GM21367 (cell line): Measurements from ENCODE around the gene GHITM.
A peak's percentile ranks its signal among the peaks of the same experiment; 100 is the strongest.
"Not testable (repeated sequence)": the region's sequence is repeated elsewhere in the genome, so short reads cannot be mapped to it uniquely, and the experiment has no call there.

Source experiments
- ATAC-seq: cut with Tn5 transposase; IDR thresholded peaks from one replicate; pipeline ENCODE4 v1.9.1; 2021; ENCODE audit not compliant: unreplicated experiment

GHITM gene

DNA sequence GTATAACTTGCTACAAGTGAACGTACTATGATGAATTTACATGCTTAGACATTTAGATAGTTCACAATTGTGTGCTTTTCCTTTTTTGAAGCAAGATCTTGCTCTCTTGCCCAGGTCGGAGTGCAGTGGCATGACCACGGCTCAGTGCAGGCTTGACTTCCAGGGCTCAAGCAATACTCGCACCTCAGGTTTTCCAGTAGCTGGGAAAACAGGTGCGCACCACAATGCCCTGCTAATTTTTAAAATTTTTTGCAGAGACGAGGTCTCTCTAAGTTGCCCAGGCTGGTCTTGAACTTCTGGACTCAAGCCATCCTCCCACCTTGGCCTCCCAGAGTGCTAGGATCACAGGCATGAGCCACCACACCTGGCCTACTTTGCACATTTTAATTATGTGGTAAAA is 36.1 kb downstream of the GHITM start:
- no peak for ATAC-seq

DNA sequence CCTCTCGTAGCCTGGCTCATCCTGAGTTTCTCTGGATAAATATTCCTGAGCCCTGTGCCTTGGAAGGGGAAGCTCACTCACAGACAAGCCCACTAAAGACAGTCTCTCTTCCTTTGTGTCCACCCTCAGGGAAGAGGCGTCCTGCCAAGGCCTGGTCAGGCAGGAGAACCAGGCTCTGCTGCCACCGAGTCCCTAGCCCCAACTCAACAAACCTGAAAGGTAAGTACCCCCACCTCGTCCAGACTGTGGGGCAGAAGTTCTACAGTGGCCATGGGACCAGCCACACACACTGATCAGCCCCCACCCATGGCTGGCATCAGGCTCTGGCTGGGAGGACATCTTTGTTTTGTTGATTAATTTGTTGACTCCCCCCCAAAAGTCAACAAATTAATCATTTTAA is 37.0 kb downstream of the GHITM start:
- no peak for ATAC-seq

DNA sequence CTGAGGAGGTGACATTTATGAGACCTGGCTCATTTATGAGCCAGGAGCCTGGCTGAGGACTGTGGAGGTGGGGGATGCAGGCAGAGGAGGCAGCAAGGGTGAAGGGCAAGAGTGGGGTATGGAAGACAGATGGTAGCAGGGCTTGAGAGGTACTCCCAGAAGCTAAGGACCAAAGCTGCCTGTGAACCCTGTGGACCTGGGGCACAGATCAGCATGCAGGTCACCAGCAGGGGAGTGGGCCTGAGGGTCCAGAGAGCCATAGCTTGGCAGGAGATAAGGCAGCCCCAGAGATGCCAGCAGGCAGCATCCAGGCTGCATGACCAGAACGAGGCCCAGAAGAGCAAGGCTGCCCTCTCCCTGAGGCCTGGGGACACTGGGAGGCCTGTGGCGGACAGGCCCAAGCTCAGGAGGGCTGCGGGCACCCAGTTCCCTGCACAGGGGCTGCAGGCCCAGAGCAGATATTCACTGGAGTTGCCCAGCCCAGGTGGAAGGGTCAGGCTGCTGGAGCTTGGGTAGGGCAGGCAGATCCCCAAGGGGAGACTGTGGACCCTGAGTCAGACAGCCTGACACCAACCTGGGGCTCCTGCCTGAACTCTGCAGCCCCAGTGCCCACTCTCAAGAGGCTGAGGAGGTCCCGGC is 37.6 kb downstream of the GHITM start:
- ATAC-seq, result no peak

DNA sequence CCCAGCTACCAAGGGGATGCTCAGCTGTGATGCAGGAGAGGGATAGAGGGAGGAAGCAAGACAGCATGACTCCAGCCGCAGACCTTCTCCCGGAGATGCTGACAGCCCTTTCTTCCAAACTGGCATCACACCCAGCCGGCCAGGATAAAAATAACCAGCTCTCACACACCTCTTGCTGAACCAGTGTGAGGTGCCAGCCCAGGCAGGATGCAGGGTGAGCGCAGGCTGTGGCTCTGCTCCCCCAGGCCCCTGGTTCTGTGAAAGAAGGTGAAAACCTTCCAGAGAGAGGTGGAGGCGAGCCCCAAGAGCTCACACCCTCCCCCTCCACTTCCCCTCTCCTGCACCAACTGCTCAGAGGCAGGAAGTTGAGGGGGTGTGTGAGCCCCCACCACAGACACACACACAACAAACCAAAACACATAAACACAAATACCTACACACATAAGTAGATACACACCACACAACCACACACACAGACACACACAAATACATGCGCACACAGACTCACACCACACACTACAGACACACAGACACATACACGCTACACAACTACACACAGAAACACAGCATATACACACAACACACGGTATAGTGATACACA is 38.3 kb downstream of the GHITM start:
- peak; percentile 42 for ATAC-seq

DNA sequence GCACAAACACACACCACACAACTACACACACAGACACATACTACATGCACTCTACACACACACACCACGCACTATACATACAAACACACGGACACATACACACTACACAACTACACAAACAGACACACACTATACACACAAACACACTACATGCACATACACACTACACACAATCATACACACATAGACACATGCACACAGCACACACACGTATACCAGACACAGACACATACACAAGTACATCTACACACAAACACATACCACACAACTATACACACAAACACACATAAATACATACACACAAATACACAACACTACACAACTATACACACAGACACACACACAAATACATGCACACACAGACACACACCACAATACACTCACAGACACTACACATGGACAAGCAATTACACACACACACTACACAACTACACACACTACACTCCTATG is 38.9 kb downstream of the GHITM start:
- no peak for ATAC-seq

DNA sequence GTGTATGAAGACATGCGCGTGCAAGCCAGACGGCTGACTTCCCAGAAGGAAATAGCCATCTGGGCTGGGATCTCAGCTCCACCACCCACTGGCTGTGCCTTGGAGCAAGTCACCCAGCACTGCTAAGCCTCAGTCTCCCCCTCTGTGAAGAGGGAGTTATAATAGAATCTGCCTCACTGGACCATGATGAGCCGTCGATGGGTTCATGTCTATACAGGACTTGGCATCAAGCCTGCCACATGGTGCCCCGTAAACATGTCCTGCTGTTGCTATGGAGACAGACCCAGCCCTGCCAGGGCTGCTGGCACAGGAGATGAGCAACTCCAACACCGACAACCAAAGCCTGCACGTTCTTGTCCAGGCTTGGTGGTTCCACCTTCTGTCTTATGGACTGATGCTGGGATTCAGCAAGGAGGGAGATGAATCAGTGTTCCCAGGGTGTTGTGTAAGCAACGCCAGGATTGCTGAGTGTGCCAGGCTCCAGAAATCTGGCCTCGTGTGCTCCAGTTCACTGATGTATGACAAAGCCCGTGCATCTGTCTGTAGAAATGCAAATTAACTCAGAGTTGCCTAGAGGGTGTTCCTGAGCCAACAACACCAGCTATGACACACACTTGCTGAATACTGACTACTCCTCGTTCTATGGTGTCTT is 39.9 kb downstream of the GHITM start:
- peak; percentile 92 for ATAC-seq

DNA sequence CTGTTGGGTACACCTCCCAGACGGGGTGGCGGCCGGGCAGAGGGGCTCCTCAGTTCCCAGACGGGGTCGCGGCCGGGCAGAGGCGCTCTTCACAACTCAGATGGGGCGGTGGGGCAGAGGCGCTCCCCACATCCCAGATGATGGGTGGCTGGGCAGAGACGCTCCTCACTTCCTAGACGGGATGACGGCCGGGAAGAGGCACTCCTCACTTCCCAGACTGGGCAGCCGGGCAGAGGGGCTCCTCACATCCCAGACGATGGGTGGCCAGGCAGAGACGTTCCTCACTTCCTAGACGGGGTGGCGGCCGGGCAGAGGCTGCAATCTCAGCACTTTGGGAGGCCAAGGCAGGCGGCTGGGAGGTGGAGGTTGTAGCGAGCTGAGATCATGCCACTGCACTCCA is 41.1 kb downstream of the GHITM start:
- not testable (repeated sequence) for ATAC-seq

DNA sequence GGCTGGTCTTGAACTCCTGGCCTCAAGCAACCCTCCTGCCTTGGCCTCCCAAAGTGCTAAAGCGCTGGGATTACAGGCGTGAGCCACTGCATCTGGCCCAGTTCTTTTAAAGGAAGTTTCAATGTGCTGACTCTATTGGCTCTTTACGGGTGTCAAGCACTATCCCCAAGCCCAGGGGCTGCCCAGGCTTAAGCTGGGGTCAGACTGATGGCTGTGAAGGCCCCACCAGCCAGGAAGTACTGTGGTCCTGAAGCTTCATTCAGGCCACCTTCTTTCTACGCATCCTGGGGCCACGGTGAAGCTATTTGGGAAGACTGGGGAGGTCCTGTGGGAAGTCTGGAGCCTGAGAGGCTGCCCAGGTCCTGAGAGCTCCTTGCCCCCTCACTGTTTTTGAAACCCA is 42.3 kb downstream of the GHITM start:
- no peak for ATAC-seq

DNA sequence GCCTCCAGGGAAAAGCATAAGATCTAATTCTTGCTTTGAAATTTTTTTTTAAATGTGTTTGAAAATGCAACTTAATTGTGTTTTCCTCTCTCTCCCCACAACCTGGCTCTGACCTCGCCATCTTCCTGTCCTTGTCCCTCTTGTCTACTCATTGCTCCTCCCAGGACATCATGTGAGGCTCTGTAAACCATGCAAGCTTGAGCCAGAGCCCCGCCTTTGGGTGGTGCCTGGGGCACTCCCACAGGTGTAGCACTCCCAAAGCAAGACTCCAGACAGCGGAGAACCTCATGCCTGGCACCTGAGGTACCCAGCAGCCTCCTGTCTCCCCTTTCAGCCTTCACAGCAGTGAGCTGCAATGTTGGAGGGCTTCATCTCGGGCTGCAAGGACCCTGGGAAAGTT is 45.2 kb downstream of the GHITM start:
- ATAC-seq, result no peak

DNA sequence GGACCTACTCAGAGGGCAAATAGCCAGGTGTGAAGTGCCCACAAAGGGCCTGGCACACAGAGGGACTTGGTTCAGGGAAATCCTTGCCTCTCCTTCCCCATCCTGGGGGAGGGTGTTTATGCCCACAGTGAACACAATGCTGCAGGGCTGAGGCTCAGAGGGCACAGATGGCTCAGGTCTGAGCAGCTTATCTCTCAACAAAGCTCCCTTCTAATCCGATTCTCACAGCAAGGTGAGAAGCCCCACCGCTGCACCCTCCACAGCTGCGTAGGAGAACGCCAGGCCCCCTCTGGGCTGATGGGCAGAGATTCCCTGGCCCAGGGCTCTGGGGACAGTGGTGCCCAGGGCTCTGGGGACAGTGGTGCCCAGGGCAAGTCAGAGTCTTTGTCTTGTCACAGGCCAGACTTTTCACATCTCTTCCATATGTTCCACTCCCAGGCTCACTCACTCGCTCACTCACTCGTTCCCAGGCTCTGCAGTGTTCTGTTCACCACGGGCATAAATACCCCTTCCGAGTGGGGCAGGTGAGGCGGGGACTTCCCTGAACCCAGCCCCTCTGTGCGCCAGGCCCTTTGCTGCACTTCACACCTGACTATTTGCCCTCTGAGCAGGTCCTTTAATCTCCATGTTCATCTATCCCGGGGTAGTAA is 46.3 kb downstream of the GHITM start:
- no peak for ATAC-seq

DNA sequence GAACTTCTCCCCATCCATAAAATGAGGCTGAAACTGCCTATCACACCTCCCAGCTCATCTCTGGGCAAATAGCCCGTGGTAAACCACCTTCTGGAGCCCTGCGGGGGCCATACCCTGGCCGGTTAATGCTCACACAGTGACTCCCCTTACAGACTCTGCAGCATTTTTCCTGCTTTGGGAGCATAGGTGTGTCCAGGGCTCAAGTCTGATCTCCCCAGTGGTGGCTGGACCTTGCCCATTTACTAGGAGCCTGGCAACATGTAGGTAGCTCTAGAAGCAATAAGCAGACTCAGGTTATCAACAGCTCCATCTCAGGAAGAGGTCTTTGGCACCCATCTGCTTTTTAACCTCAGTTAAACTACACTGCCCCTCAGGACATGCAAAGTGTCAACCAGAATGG is 49.5 kb downstream of the GHITM start:
- ATAC-seq, result no peak

DNA sequence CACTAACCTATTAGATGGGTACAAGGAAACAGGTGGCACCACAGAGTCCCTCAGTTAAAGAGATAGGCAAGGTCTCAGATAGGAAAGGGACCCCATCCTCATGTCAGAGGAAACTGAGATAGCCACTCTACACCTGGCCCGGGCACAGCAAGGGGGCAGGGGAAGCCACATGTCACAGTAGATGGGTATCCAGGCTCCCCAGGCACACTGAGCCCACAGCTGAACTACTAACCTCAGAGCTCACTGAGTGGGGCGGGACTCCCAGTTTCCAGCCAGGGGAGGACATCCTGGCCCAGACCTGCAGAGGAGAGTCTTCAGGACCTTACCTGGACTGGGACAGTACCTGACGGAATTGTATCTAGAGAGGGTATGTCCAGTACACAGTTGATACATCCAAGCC is 51.3 kb downstream of the GHITM start:
- no peak for ATAC-seq

DNA sequence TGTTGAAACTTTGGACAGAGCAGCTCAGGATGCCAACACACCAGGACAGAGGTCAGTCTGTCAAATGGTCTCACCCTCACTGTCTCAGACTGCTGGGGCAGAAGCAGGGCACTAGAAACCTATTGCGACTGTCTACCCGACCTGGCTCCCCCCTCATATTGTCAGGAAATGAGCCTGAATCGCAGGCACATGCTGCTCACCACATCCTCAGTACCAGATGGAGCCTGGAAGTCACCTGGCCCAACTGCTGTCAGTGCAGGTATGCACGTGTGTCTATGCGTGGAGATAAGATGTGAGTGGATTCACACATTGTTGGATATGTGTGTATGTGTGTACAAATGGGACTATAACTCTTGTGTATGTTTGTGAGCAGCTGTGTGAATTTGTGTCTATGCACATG is 51.8 kb downstream of the GHITM start:
- no peak for ATAC-seq

DNA sequence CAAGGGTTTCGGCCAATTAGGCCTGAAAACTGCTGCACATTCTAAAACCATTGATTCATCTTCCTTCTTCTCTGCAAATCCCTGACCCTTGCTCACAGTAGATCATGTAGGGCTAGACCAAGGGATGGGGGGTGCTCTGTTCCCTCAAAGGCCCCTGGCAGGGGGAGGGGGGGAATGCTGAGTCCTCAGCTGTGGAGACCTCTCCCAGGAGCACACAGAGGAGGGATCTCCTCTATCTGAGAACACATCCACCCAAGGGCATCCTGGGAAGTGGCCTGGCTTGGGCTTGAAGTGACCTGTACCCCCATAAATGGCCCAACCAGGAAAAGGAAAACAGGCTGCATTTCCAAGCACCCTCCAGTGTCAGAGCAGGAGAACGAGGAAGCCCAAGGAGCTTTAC is 54.0 kb downstream of the GHITM start:
- ATAC-seq, result no peak

DNA sequence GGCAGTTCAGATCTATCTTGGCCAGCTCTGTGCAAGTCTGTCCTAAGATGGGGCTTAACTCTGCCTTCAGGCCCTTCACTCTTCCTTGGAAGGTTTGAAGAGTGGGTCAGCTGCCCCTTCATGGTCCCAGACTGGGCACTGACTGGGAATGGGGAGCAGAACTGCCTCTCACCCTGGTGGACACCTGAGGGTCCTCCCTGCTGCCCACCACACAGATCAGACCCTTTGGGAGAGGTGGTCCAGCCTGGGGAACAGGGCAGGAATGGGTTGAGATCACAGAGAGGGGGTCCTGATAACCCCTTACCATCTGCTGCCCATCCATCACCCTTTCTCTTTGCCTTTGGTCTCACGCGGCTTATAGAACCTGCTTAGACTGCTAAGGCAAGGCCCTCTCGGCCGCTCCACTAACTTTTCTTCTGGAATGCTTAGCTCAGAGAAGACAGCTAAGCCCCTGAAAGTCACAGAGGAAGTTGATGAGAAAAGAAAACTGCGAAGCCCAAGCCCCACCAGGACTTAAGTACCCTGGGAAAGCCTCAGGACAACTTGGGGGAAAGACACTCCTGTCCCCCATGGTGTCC is 54.6 kb downstream of the GHITM start:
- ATAC-seq, result no peak

DNA sequence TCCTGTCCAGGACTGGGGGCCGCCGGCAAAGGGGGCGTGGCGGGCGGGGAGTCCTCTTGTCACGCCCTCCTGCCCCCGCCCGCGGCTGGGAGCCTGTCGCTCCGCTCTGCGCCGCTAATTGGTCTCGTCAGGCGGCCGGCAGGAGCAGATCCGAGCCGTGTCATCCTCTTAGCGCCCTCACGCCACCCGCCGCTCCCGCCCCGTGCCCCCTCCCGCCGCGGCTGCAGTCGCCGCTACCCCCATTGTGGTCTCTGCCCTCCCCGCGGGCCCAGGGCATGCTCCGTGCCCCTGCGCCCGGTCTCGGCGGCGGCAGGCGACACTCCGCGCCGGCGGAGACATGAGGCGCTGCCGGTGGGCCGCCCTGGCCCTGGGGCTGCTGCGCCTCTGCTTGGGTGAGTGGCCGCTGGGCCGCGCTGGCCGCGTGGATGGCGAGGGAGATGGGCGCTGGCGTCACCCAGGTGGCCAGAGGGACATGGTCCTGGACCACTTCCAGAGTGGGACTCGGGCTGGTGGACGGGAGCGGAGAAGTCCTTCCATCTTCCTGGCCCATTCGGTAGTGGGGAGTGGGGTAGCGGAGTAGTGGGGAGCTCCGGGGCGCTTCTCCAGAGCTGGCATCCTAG is 55.2 kb downstream of the GHITM start, which contains the start of gene CDHR1:
CDHR1 (plus strand) TSS at position 114 of the 620 bp plus-strand sequence; CDS start at position 338, 224 bp downstream.
- ATAC-seq, result peak; percentile 82

DNA sequence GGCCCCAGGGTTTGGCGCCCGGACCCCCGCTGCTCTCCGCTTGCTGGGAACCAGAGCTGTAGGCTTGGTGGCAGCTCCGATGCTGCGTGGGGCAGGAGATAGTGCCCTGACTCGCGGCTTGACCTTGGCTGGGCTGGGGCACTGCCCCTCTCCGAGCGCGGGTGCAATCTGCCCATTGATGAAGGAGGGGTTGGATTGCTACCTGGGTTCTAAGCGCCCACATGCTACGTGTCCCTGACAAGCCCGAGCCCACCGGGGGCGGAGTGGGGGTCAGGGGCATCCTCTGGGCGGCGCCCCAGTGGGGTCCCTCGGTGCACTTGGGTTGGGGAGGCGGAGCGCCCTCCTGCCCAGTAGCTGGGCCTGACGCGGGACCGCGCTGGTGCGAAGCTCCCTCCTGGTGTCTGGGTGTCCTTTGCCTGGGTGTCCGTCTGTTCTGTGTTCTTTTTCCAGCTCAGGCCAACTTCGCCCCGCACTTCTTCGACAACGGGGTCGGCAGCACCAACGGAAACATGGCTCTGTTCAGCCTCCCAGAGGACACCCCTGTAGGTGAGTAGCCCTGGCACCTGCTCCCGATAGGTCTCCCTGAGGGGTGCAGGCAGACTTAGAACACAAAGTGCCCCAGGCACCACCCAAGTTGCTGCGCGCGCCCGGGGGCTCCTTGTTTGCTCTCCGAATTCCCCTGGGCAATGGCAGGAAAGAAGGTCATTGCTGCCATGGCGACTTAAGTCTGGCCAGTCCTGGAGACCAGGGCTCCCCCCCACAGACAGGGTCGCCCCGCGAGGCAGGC is 55.9 kb downstream of the GHITM start:
- ATAC-seq, result no peak

DNA sequence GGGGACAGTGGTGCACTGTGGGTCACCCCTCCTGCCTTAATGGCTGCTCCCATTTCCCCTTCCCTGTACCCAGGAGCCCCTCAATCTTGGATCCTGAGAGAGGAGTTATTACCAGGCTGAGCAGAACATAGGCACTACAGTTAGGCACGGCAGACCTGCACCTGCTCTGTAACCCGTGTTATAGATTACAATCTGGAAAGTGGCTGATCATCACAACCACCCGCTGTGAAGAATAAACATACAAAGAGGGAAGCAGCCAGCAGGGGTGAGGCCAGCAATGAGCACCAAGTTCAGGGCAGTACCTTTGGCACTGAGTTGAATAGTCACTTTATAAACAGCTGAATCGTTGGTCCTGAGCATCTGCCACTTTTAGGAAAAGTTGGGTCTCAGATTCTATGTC is 56.8 kb downstream of the GHITM start:
- no peak for ATAC-seq

DNA sequence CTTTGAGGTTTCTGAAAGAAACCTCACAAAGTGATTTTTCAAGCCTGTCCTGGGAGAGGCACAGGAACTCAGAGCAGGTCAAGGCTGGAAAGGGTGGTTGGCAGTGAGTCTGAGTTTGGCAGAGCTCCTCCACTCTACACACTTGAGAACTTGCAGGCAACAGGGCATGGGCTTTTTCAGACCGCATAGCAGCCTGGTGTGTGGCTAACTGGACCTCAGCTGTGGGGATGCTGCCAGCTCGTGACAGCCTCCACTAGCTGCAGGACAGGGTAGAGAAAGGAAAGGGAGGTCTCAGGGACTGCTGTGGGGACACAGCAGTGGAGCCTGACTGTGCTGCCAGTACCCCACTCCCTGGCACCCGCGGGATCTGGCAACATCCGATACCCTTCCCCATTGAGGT is 57.6 kb downstream of the GHITM start:
- no peak for ATAC-seq

DNA sequence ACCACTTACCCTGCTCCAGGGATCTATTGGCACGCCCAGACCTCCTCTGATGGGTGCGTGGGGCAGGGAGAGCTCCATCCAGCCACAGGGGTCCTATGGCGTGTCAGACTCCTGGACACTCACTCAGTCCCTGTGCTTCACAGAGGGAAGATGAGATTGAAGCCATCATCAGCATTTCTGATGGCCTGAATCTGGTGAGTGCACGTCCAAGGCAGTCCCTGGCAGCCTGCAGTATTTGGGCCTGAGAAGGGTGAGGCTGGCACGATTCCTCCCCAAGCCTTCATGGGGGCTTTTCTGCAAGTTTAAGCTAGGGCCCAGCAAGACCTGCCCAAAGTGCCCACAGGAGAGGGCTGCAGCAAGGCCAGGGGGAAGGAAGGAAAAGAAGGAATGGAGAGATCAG is 58.3 kb downstream of the GHITM start:
- no peak for ATAC-seq
